DOHH2 (cell line): Measurements from ENCODE around the gene PM20D1.

ENCODE experiments used
- H3F3A ChIP-seq: fragments of 200-600 bp; sonication (generic), shearing (Covaris generic); 2 replicates; pipeline ENCODE4 v1.6.0; 2016; ENCODE audit warnings: antibody characterized with exemption, mild to moderate bottlenecking; ENCODE audit not compliant: control insufficient read depth, insufficient read depth
- H3K27ac ChIP-seq: fragments of 200-600 bp; sonication (generic); 2 replicates; pipeline ENCODE4 v1.5.1; 2014; ENCODE audit warnings: low read depth, mild to moderate bottlenecking, low read length, moderate library complexity
- H3K27me3 ChIP-seq: fragments of 200-600 bp; sonication (generic); 2 replicates; pipeline ENCODE4 v1.6.1; 2014; ENCODE audit warnings: mild to moderate bottlenecking, low read length, mixed read lengths; ENCODE audit not compliant: control insufficient read depth
- H3K36me3 ChIP-seq: fragments of 200-600 bp; sonication (generic); 2 replicates; pipeline ENCODE4 v1.6.1; 2014; ENCODE audit warnings: mild to moderate bottlenecking, low read length, moderate library complexity, mixed read lengths; ENCODE audit not compliant: control insufficient read depth
- H3K4me1 ChIP-seq: fragments of 200-600 bp; sonication (generic); 2 replicates; pipeline ENCODE4 v1.6.1; 2014; ENCODE audit warnings: mild to moderate bottlenecking, low read length, mixed read lengths; ENCODE audit not compliant: control insufficient read depth
- H3K4me2 ChIP-seq: fragments of 200-600 bp; sonication (generic); 2 replicates; pipeline ENCODE4 v1.6.0; 2014; ENCODE audit warnings: mild to moderate bottlenecking, low read length, moderate library complexity
- H3K4me3 ChIP-seq: fragments of 200-600 bp; sonication (generic); 2 replicates; pipeline ENCODE4 v1.5.1; 2014; ENCODE audit warnings: mild to moderate bottlenecking, low read length, mixed read lengths
- H3K79me2 ChIP-seq: fragments of 200-600 bp; sonication (generic); 2 replicates; pipeline ENCODE4 v1.6.1; 2014; ENCODE audit warnings: mild to moderate bottlenecking, low read length, mixed read lengths; ENCODE audit not compliant: control insufficient read depth
- H3K9me2 ChIP-seq: fragments of 200-600 bp; sonication (generic); replicated peaks from 2 replicates; pipeline ENCODE4 v1.6.1; 2014; ENCODE audit warnings: mild to moderate bottlenecking, low read length, mixed read lengths; ENCODE audit not compliant: control insufficient read depth
- H3K9me3 ChIP-seq: fragments of 200-600 bp; sonication (generic); 2 replicates; pipeline ENCODE4 v1.6.1; 2014; ENCODE audit warnings: antibody characterized with exemption, low read length, mixed read lengths; ENCODE audit not compliant: control insufficient read depth, insufficient read depth
- H4K20me1 ChIP-seq: fragments of 200-600 bp; sonication (generic); 2 replicates; pipeline ENCODE4 v1.6.0; 2014; ENCODE audit warnings: low read depth, mild to moderate bottlenecking, antibody characterized with exemption, low read length, moderate library complexity; ENCODE audit not compliant: control insufficient read depth, insufficient read depth
- CTCF ChIP-seq: fragments of 200-600 bp; sonication (generic); IDR thresholded peaks from one replicate; pipeline ENCODE4 v1.5.1; 2014; ENCODE audit warnings: antibody characterized with exemption, mild to moderate bottlenecking, low read depth, low read length; ENCODE audit not compliant: poor library complexity, severe bottlenecking
- EZH2phosphoT487 ChIP-seq: fragments of 200-600 bp; sonication (generic); IDR thresholded peaks from 2 replicates; pipeline ENCODE4 v1.6.1; 2017; ENCODE audit warnings: borderline replicate concordance, mild to moderate bottlenecking, antibody characterized with exemption, low read length, moderate library complexity, mixed read lengths

PM20D1 gene

GRCh38 chr1:205785446-205785845, 64.5 kb downstream of the PM20D1 start:
- Histone ChIP-seq H4K20me1 (no peaks in the 10 kb centered on the region), H3F3A (no peaks in the 10 kb centered on the region), H3K4me3 (no peak overlapping the region), H3K4me2 (no peak overlapping the region), H3K9me2 (no peaks in the 10 kb centered on the region), H3K27me3 (no peaks in the 10 kb centered on the region; the same call in 1 of the 2 replicates), H3K27ac (no peak overlapping the region), H3K9me3 (no peaks in the 10 kb centered on the region), H3K4me1 (peaks cover 4% of the 10 kb centered on the region; the same call in 1 of the 2 replicates), H3K36me3 (peaks cover 1% of the 10 kb centered on the region), H3K79me2 (no peaks in the 10 kb centered on the region)
- TF ChIP-seq EZH2phosphoT487 (no peak), CTCF (no peak)

- no peaks in the 10 kb centered on the region for H3K9me3 ChIP-seq
- H3K36me3 ChIP-seq = no peaks in the 10 kb centered on the region
- no peaks in the 10 kb centered on the region for H4K20me1 ChIP-seq
- TF ChIP-seq EZH2phosphoT487 (no peak), CTCF (no peak)
- H3K27ac ChIP-seq = no peak overlapping the region
- no peak overlapping the region for H3K4me3 ChIP-seq
- H3K4me1 ChIP-seq = peaks cover 4% of the 10 kb centered on the region; the same call in 1 of the 2 replicates
- no peak overlapping the region for H3K4me2 ChIP-seq
- H3K27me3 ChIP-seq = no peaks in the 10 kb centered on the region; the same call in 1 of the 2 replicates
- peaks cover 2% of the 10 kb centered on the region; the same call in 1 of the 2 replicates for H3F3A ChIP-seq
- H3K79me2 ChIP-seq = no peaks in the 10 kb centered on the region
- H3K9me2 ChIP-seq = no peaks in the 10 kb centered on the region
These were observed 66.0 kb downstream of the PM20D1 start for GRCh38 chr1:205783904-205784303.

GRCh38 chr1:205783433-205783795, 66.5 kb downstream of the PM20D1 start:
- no peaks in the 10 kb centered on the region for H3K79me2 ChIP-seq
- peaks cover 4% of the 10 kb centered on the region; the same call in 1 of the 2 replicates for H3K4me1 ChIP-seq
- no peaks in the 10 kb centered on the region for H4K20me1 ChIP-seq
- H3F3A ChIP-seq = peaks cover 3% of the 10 kb centered on the region; the same call in 1 of the 2 replicates
- H3K36me3 ChIP-seq = no peaks in the 10 kb centered on the region
- H3K9me2 ChIP-seq = no peaks in the 10 kb centered on the region
- H3K4me2 ChIP-seq = no peak overlapping the region
- TF ChIP-seq EZH2phosphoT487 (no peak), CTCF (no peak)
- H3K27ac ChIP-seq = no peak overlapping the region
- no peaks in the 10 kb centered on the region for H3K9me3 ChIP-seq
- H3K4me3 ChIP-seq = no peak overlapping the region
- H3K27me3 ChIP-seq = no peaks in the 10 kb centered on the region; the same call in 1 of the 2 replicates
